Nephron progenitor cell (in vitro differentiated cells): Measurements from ENCODE around the gene RPTOR.

Experiments used
- DNase-seq: peaks from one replicate; pipeline ENCODE4 v3.0.0; 2021
- H3K27ac Mint-ChIP-seq: 2 replicates; pipeline ENCODE4 v1.8.0; 2021; ENCODE audit warnings: mild to moderate bottlenecking, moderate library complexity, mixed read lengths
- H3K27me3 Mint-ChIP-seq: 2 replicates; pipeline ENCODE4 v1.8.0; 2021; ENCODE audit warnings: mild to moderate bottlenecking, low read depth, mixed read lengths; ENCODE audit not compliant: poor library complexity
- H3K36me3 Mint-ChIP-seq: 2 replicates; pipeline ENCODE4 v1.8.0; 2021; ENCODE audit warnings: low read depth, mixed read lengths
- H3K4me1 Mint-ChIP-seq: 2 replicates; pipeline ENCODE4 v1.8.0; 2021; ENCODE audit warnings: mixed read lengths
- H3K4me3 Mint-ChIP-seq: 2 replicates; pipeline ENCODE4 v1.8.0; 2021; ENCODE audit warnings: mild to moderate bottlenecking, moderate library complexity, mixed read lengths
- H3K9me3 Mint-ChIP-seq: 2 replicates; pipeline ENCODE4 v1.8.0; 2021; ENCODE audit warnings: mild to moderate bottlenecking, moderate library complexity, mixed read lengths
- TF ChIP-seq, protein P1 (sequence below): fragments of 200-600 bp; sonication (generic); IDR thresholded peaks from 2 replicates; pipeline ENCODE4 v1.5.0; 2021; ENCODE audit warnings: antibody characterized with exemption

Gene RPTOR

GRCh38 chr17:80516171-80516932, 28.3 kb upstream of the RPTOR start:
- Mint-ChIP-seq H3K36me3 (no peaks in the 10 kb centered on the region), H3K9me3 (no peaks in the 10 kb centered on the region), H3K27ac (no peak overlapping the region), H3K27me3 (peaks cover 37% of the 10 kb centered on the region), H3K4me3 (no peak overlapping the region), H3K4me1 (peaks cover 55% of the 10 kb centered on the region)
- TF ChIP-seq, protein P1, sequence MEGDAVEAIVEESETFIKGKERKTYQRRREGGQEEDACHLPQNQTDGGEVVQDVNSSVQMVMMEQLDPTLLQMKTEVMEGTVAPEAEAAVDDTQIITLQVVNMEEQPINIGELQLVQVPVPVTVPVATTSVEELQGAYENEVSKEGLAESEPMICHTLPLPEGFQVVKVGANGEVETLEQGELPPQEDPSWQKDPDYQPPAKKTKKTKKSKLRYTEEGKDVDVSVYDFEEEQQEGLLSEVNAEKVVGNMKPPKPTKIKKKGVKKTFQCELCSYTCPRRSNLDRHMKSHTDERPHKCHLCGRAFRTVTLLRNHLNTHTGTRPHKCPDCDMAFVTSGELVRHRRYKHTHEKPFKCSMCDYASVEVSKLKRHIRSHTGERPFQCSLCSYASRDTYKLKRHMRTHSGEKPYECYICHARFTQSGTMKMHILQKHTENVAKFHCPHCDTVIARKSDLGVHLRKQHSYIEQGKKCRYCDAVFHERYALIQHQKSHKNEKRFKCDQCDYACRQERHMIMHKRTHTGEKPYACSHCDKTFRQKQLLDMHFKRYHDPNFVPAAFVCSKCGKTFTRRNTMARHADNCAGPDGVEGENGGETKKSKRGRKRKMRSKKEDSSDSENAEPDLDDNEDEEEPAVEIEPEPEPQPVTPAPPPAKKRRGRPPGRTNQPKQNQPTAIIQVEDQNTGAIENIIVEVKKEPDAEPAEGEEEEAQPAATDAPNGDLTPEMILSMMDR, result no peak
- no peak for DNase-seq

- Mint-ChIP-seq H3K9me3 (no peaks in the 10 kb centered on the region), H3K27me3 (peaks cover 39% of the 10 kb centered on the region), H3K4me3 (no peak overlapping the region), H3K4me1 (peaks cover 55% of the 10 kb centered on the region), H3K27ac (no peak overlapping the region), H3K36me3 (no peaks in the 10 kb centered on the region)
- DNase-seq, result no peak
- TF ChIP-seq, protein P1, result no peak
Measured at GRCh38 chr17:80517641-80518040, 27.0 kb upstream of the RPTOR start.

DNA sequence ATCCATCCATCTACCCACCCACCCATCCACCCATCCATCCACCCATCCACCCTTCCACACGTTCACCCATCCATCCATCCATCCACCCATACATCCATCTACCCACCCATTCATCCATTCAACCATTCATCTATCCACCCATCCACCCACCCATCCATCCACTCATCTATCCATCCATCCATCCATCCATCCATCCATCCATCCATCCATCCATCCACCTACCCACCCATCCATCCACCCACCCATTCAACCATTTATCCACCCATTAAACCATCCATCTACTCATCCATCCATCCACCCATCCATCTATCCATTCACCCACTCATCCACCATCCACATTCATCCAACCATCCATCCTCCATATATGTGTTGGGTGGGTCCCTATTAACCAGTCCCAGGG, 26.2 kb upstream of the RPTOR start:
- no peak for DNase-seq
- Mint-ChIP-seq H3K27ac (no peak overlapping the region), H3K9me3 (no peaks in the 10 kb centered on the region), H3K27me3 (peaks cover 38% of the 10 kb centered on the region), H3K4me1 (peaks cover 54% of the 10 kb centered on the region), H3K4me3 (no peak overlapping the region), H3K36me3 (no peaks in the 10 kb centered on the region)
- TF ChIP-seq, protein P1, result no peak

GRCh38 chr17:80519091-80519781, 25.4 kb upstream of the RPTOR start:
- Mint-ChIP-seq H3K4me3 (no peak overlapping the region), H3K27me3 (peaks cover 40% of the 10 kb centered on the region), H3K27ac (peak overlapping the region; percentile 58), H3K4me1 (peaks cover 56% of the 10 kb centered on the region), H3K9me3 (no peaks in the 10 kb centered on the region), H3K36me3 (no peaks in the 10 kb centered on the region)
- peak; percentile 39 for DNase-seq
- TF ChIP-seq, protein P1, result no peak

- TF ChIP-seq, protein P1, result no peak
- Mint-ChIP-seq H3K4me1 (peaks cover 63% of the 10 kb centered on the region), H3K27ac (no peak overlapping the region), H3K9me3 (no peaks in the 10 kb centered on the region), H3K4me3 (no peak overlapping the region), H3K36me3 (no peaks in the 10 kb centered on the region), H3K27me3 (peaks cover 46% of the 10 kb centered on the region)
- DNase-seq, result no peak
Measured at GRCh38 chr17:80520810-80521455, 23.7 kb upstream of the RPTOR start.
